OCI-M2 (cell line): ENCODE results near the gene PRC1.
"Not testable (repeated sequence)": the region's sequence is repeated elsewhere in the genome, so short reads cannot be mapped to it uniquely, and the experiment has no call there.

Experiments used
- DNase-seq: peaks from one replicate; lab custom pipeline; 2025; ENCODE audit not compliant: unreplicated experiment; lab: John Stamatoyannopoulos, UW

The PRC1 gene

GRCh38 chr15:90994417-90995311 is at the start of gene PRC1:
Gene PRC1, minus strand, starts transcription at chr15:90994535. Its CDS starts 118 bp downstream, at chr15:90994417.
- peak; percentile 84 for DNase-seq

GRCh38 chr15:91043202-91043874 is 49.0 kb upstream of the PRC1 start:
- DNase-seq = no peak

- no peak for DNase-seq
Measured at GRCh38 chr15:91040856-91041255, 46.5 kb upstream of the PRC1 start.

GRCh38 chr15:91039996-91040395 is 45.7 kb upstream of the PRC1 start:
- no peak for DNase-seq

GRCh38 chr15:91032919-91033803 is 38.8 kb upstream of the PRC1 start:
- no peak for DNase-seq

- no peak for DNase-seq
Measured at GRCh38 chr15:91031796-91032195, 37.5 kb upstream of the PRC1 start.

GRCh38 chr15:91027677-91028076 is 33.3 kb upstream of the PRC1 start:
- DNase-seq = no peak

- DNase-seq = no peak
Measured at GRCh38 chr15:91023720-91024119, 29.4 kb upstream of the PRC1 start.

- DNase-seq = no peak
Measured at GRCh38 chr15:91022832-91023129, 28.4 kb upstream of the PRC1 start.

GRCh38 chr15:91022075-91022831 is 27.9 kb upstream of the PRC1 start, which contains the start of gene VPS33B:
Gene VPS33B, minus strand, starts transcription at chr15:91022594. Its CDS starts 345 bp downstream, at chr15:91022249.
- peak; percentile 45 for DNase-seq

GRCh38 chr15:91021516-91022074 is 27.3 kb upstream of the PRC1 start:
- DNase-seq = no peak

GRCh38 chr15:91018158-91018557 is 23.8 kb upstream of the PRC1 start:
- DNase-seq = no peak

- no peak for DNase-seq
Measured at GRCh38 chr15:91017716-91018115, 23.4 kb upstream of the PRC1 start.

- DNase-seq = not testable (repeated sequence)
Measured at GRCh38 chr15:91013701-91014100, 19.4 kb upstream of the PRC1 start.

- no peak for DNase-seq
Measured at GRCh38 chr15:91007266-91007665, 12.9 kb upstream of the PRC1 start.

- no peak for DNase-seq
Measured at GRCh38 chr15:91001209-91001608, 6.9 kb upstream of the PRC1 start.

GRCh38 chr15:90998737-90999136 is 4.4 kb upstream of the PRC1 start:
- no peak for DNase-seq

- no peak for DNase-seq
Measured at GRCh38 chr15:90994059-90994416, 297 bp downstream of the PRC1 start.

- DNase-seq = no peak
Measured at GRCh38 chr15:90991587-90992285, 2.6 kb downstream of the PRC1 start.

GRCh38 chr15:90990446-90990845 is 3.9 kb downstream of the PRC1 start:
- no peak for DNase-seq
